HepG2 (cell line): Measurements from ENCODE around the gene CENPB. TPM values are rescaled to one million over a fixed set of nuclear protein-coding genes. Genes with fewer than 3 reads are reported as not detected.

Experiments
- CENPBD1 ChIP-seq: sonication (generic); formaldehyde crosslinking; IDR thresholded peaks from 2 replicates; pipeline ENCODE4 v1.8.0; 2022; ENCODE audit warnings: missing genetic modification reagents, low read depth, mild to moderate bottlenecking, borderline replicate concordance
- ELF1 ChIP-seq: sonication (generic); formaldehyde crosslinking; IDR thresholded peaks from 2 replicates; pipeline ENCODE4 v1.4.0; 2020; ENCODE audit warnings: missing genetic modification reagents
- GPBP1L1 ChIP-seq: sonication (generic); formaldehyde crosslinking; IDR thresholded peaks from 2 replicates; pipeline ENCODE4 v1.5.0; 2020; ENCODE audit warnings: mild to moderate bottlenecking, missing genetic modification reagents
- MEIS1 ChIP-seq: sonication (generic); formaldehyde crosslinking; IDR thresholded peaks from 2 replicates; pipeline ENCODE4 v1.9.0; 2021; ENCODE audit warnings: mild to moderate bottlenecking, missing genetic modification reagents, moderate library complexity, borderline replicate concordance
- NPAS2 ChIP-seq: sonication (generic); formaldehyde crosslinking; IDR thresholded peaks from 2 replicates; pipeline ENCODE4 v1.8.0; 2022; ENCODE audit warnings: mild to moderate bottlenecking, missing genetic modification reagents, borderline replicate concordance
- NR2F6 ChIP-seq, 2 experiments: IDR thresholded peaks; 2 replicates each; pipeline ENCODE4 v1.6.1; 2016; ENCODE audit warnings: antibody characterized with exemption in 1 of 2, mild to moderate bottlenecking in 1 of 2
- SMAD9 ChIP-seq: sonication (generic); formaldehyde crosslinking; IDR thresholded peaks from 2 replicates; pipeline ENCODE4 v1.5.1; 2020; ENCODE audit warnings: mild to moderate bottlenecking, missing genetic modification reagents
- TMF1 ChIP-seq: sonication (generic); formaldehyde crosslinking; IDR thresholded peaks from 2 replicates; pipeline ENCODE4 v1.8.1; 2022; ENCODE audit warnings: low read depth, missing genetic modification reagents
- ZBTB21 ChIP-seq: sonication (generic); formaldehyde crosslinking; IDR thresholded peaks from 2 replicates; pipeline ENCODE4 v1.4.0; 2020; ENCODE audit warnings: missing genetic modification reagents
- ZFY ChIP-seq: sonication (generic); formaldehyde crosslinking; IDR thresholded peaks from 2 replicates; pipeline ENCODE4 v1.4.0; 2020; ENCODE audit warnings: missing genetic modification reagents
- ZNF138 ChIP-seq: sonication (generic); formaldehyde crosslinking; IDR thresholded peaks from 2 replicates; pipeline ENCODE4 v1.5.0; 2020; ENCODE audit warnings: mild to moderate bottlenecking, low read depth, missing genetic modification reagents
- ZNF253 ChIP-seq: sonication (generic); formaldehyde crosslinking; IDR thresholded peaks from 2 replicates; pipeline ENCODE4 v1.8.0; 2022; ENCODE audit warnings: mild to moderate bottlenecking, missing genetic modification reagents, borderline replicate concordance
- ZNF276 ChIP-seq: sonication (generic); formaldehyde crosslinking; IDR thresholded peaks from 2 replicates; pipeline ENCODE4 v1.4.0; 2020; ENCODE audit warnings: mild to moderate bottlenecking, low read depth, missing genetic modification reagents
- ZNF354B ChIP-seq: sonication (generic); formaldehyde crosslinking; IDR thresholded peaks from 2 replicates; pipeline ENCODE4 v1.8.0; 2022; ENCODE audit warnings: mild to moderate bottlenecking, missing genetic modification reagents
- ZNF512B ChIP-seq: sonication (generic); formaldehyde crosslinking; IDR thresholded peaks from 2 replicates; pipeline ENCODE4 v1.5.1; 2020; ENCODE audit warnings: missing genetic modification reagents, mild to moderate bottlenecking, borderline replicate concordance
- ZNF598 ChIP-seq: sonication (generic); formaldehyde crosslinking; IDR thresholded peaks from 2 replicates; pipeline ENCODE4 v1.5.1; 2020; ENCODE audit warnings: mild to moderate bottlenecking, missing genetic modification reagents, borderline replicate concordance
- ZNF639 ChIP-seq: conservative IDR thresholded peaks from 2 replicates; pipeline ENCODE4 v1.6.1; 2018; ENCODE audit warnings: missing genetic modification reagents
- ZNF703 ChIP-seq: sonication (generic); formaldehyde crosslinking; IDR thresholded peaks from 2 replicates; pipeline ENCODE4 v1.5.1; 2020; ENCODE audit warnings: missing genetic modification reagents, mild to moderate bottlenecking, moderate library complexity, borderline replicate concordance
- ZUFSP ChIP-seq: sonication (generic); formaldehyde crosslinking; IDR thresholded peaks from 2 replicates; pipeline ENCODE4 v1.9.0; 2021; ENCODE audit warnings: missing genetic modification reagents, mild to moderate bottlenecking, borderline replicate concordance
- polyA plus RNA-seq, 8 experiments: library from polyadenylated mRNA; depleted of rRNA in 3 of 8; stranded (reverse) in 7 of 8; unstranded in 1 of 8; fragments of >200 nt; fragmentation: Illumina TruSeq in 4 of 8; extraction: Trizol in 4 of 8; gene quantifications; 2 replicates each; pipeline versions ENCODE4 v1.2.1 to v1.2.3, GENCODE V29; 2011 to 2016; ENCODE audit warnings: low read depth in 4 of 8, missing spikeins in 1 of 8, mixed read lengths in 1 of 8; ENCODE audit not compliant: insufficient read depth in 1 of 8
- total RNA-seq, 5 experiments: library from RNA; depleted of rRNA; stranded (reverse); fragments of >200 nt; fragmentation: Illumina TruSeq; extraction: Trizol; gene quantifications; 2 replicates each; pipeline ENCODE4 v1.2.3, GENCODE V29; 2016; ENCODE audit warnings: low read depth in 1 of 5

Gene CENPB
- total and polyA plus RNA-seq, 2 of the 13 experiments (the other 11 are each of a cell fraction or from before 2014, with no cell fraction given), result 10.4 to 54.5 TPM

- TF ChIP-seq ZNF512B (CRISPR knock-in tag) (no peak), ZNF354B (CRISPR knock-in tag) (no peak), ZUFSP (CRISPR knock-in tag) (no peak), CENPBD1 (CRISPR knock-in tag) (no peak), ZFY (CRISPR knock-in tag) (peak; percentile 81; the same call in 1 of the 2 replicates), MEIS1 (CRISPR knock-in tag) (no peak), NPAS2 (CRISPR knock-in tag) (no peak), ZNF138 (CRISPR knock-in tag) (no peak), NR2F6 (IDR thresholded peaks at IDR 0.05) (no peak), NR2F6 (CRISPR knock-in tag; IDR thresholded peaks at IDR 0.05) (no peak), ZNF703 (CRISPR knock-in tag) (no peak), ZNF598 (no peak; the same call in 1 of the 2 replicates), ZNF639 (CRISPR knock-in tag) (no peak; the same call in 1 of the 2 replicates), SMAD9 (no peak), ZNF253 (CRISPR knock-in tag) (no peak), ZNF276 (CRISPR knock-in tag) (peak; percentile 68; the same call in 1 of the 2 replicates), TMF1 (CRISPR knock-in tag) (peak; percentile 40; the same call in 1 of the 2 replicates), ELF1 (no peak), ZBTB21 (peak; percentile 14; the same call in 1 of the 2 replicates), GPBP1L1 (CRISPR knock-in tag) (no peak)
These were observed 5.2 kb downstream of the CENPB start, which contains the start of gene SPEF1 (continued) for GRCh38 chr20:3781153-3781910.
